ENCODE measurements around the gene EXPH5.
A peak's percentile ranks its signal among the peaks of the same experiment; 100 is the strongest.

EXPH5 gene

GRCh38 chr11:108497317-108498045, 96.1 kb downstream of the EXPH5 start (continued):
- no peak for TF ChIP-seq ZNF37A (tag by site-specific recombination; IDR thresholded peaks at IDR 0.05)
- no peak for TF ChIP-seq ZNF488 (tag by site-specific recombination; IDR thresholded peaks at IDR 0.05)
- TF ChIP-seq ZBTB48 (tag by site-specific recombination; IDR thresholded peaks at IDR 0.05), result no peak
- TF ChIP-seq KLF17 (tag by site-specific recombination; IDR thresholded peaks at IDR 0.05), result peak; percentile 80
- TF ChIP-seq ZNF600 (tag by site-specific recombination; IDR thresholded peaks at IDR 0.05), result peak; percentile 99
- TF ChIP-seq ZNF366 (tag by site-specific recombination; conservative IDR thresholded peaks at IDR 0.05), result peak; percentile 79
- peak; percentile 89 for TF ChIP-seq ZNF629 (tag by site-specific recombination; IDR thresholded peaks at IDR 0.05)
- TF ChIP-seq ZNF704 (tag by site-specific recombination; IDR thresholded peaks at IDR 0.05), result no peak
- no peak for TF ChIP-seq ZNF664 (tag by site-specific recombination; IDR thresholded peaks at IDR 0.05)
- TF ChIP-seq PRDM4 (tag by site-specific recombination; IDR thresholded peaks at IDR 0.05), result peak; percentile 10; the same call in 1 of the 2 replicates
- no peak for TF ChIP-seq HOXA7 (CRISPR knock-in tag; IDR thresholded peaks at IDR 0.05; ENCODE audit: borderline replicate concordance)
- TF ChIP-seq ZBTB20 (tag by site-specific recombination; IDR thresholded peaks at IDR 0.05), result peak; percentile 81
- TF ChIP-seq ZNF433 (tag by site-specific recombination; IDR thresholded peaks at IDR 0.05; ENCODE audit: low read depth), result no peak
- no peak for TF ChIP-seq ZNF449 (tag by site-specific recombination; IDR thresholded peaks at IDR 0.05)
- peak; percentile 63; the same call in 1 of the 2 replicates for TF ChIP-seq MZF1 (tag by site-specific recombination; IDR thresholded peaks at IDR 0.05; ENCODE audit: borderline replicate concordance)
- TF ChIP-seq ZEB2 (tag by site-specific recombination; IDR thresholded peaks at IDR 0.05), result peak; percentile 82
- no peak for TF ChIP-seq ZNF571 (tag by site-specific recombination; IDR thresholded peaks at IDR 0.05)
- no peak for TF ChIP-seq ZNF132 (tag by site-specific recombination; IDR thresholded peaks at IDR 0.05; ENCODE audit: borderline replicate concordance)
- no peak; the same call in 1 of the 2 replicates for TF ChIP-seq ZFP69B (tag by site-specific recombination; IDR thresholded peaks at IDR 0.05)
- TF ChIP-seq GLIS1 (tag by site-specific recombination; IDR thresholded peaks at IDR 0.05), result no peak
- TF ChIP-seq ZBTB49 (tag by site-specific recombination; IDR thresholded peaks at IDR 0.05; ENCODE audit: low read depth), result no peak
- TF ChIP-seq ZNF112 (tag by site-specific recombination; IDR thresholded peaks at IDR 0.05), result no peak
- TF ChIP-seq ZNF140 (tag by site-specific recombination; IDR thresholded peaks at IDR 0.05), result no peak
- no peak for TF ChIP-seq SCRT1 (tag by site-specific recombination; IDR thresholded peaks at IDR 0.05; ENCODE audit: borderline replicate concordance)
- TF ChIP-seq ZNF626 (tag by site-specific recombination; IDR thresholded peaks at IDR 0.05), result no peak
- TF ChIP-seq GLIS2 (tag by site-specific recombination; IDR thresholded peaks at IDR 0.05), result no peak
- no peak for TF ChIP-seq ZNF280D (tag by site-specific recombination; IDR thresholded peaks at IDR 0.05)
- peak; percentile 80 for TF ChIP-seq ZXDB (tag by site-specific recombination; IDR thresholded peaks at IDR 0.05)
